Measurements from ENCODE around the gene TRPM2. TPM values are rescaled to one million over a fixed set of nuclear protein-coding genes. Genes with fewer than 3 reads are reported as not detected.
"Not testable (repeated sequence)": the region's sequence is repeated elsewhere in the genome, so short reads cannot be mapped to it uniquely, and the experiment has no call there.

Gene TRPM2
- polyA plus RNA-seq, 1 donor = 2.2 TPM

GRCh38 chr21:44405948-44406872 is 52.8 kb downstream of the TRPM2 start:
- no peaks in the 10 kb centered on the region for H3K4me1 ChIP-seq (ENCODE audit: control insufficient read depth, insufficient read depth, low read length)
- no peak for DNase-seq

GRCh38 chr21:44406953-44407352 is 53.5 kb downstream of the TRPM2 start:
- H3K27ac ChIP-seq (ENCODE audit: low read length) = no peak overlapping the region
- DNase-seq = no peak
- H3K4me1 ChIP-seq (ENCODE audit: control insufficient read depth, insufficient read depth, low read length) = no peaks in the 10 kb centered on the region
- H3K4me3 ChIP-seq (ENCODE audit: low read length) = no peak overlapping the region
- WGBS (ENCODE audit: insufficient coverage, low lambda C conversion rate) = no CpG with 5 or more reads among the region's 8 CpGs
- H3K9me3 ChIP-seq (ENCODE audit: control insufficient read depth, low read depth, low read length) = peaks cover 15% of the 10 kb centered on the region
- no peaks in the 10 kb centered on the region for H3K27me3 ChIP-seq (ENCODE audit: control insufficient read depth, insufficient read depth, low read length)
- H3K36me3 ChIP-seq (ENCODE audit: control insufficient read depth, insufficient read depth, low read length) = no peaks in the 10 kb centered on the region

More at GRCh38 chr21:44405948-44406872, 52.8 kb downstream of the TRPM2 start:
- Histone ChIP-seq H3K4me3 (ENCODE audit: low read length) (no peak overlapping the region), H3K36me3 (ENCODE audit: control insufficient read depth, insufficient read depth, low read length) (no peaks in the 10 kb centered on the region), H3K27me3 (ENCODE audit: control insufficient read depth, insufficient read depth, low read length) (no peaks in the 10 kb centered on the region), H3K27ac (ENCODE audit: low read length) (no peak overlapping the region), H3K9me3 (ENCODE audit: control insufficient read depth, low read depth, low read length) (peaks cover 15% of the 10 kb centered on the region)
- WGBS (ENCODE audit: insufficient coverage, low lambda C conversion rate) = no CpG with 5 or more reads among the region's 37 CpGs

- no peak for DNase-seq
- 95% methylated on average over 4 of the region's 7 CpGs for WGBS (ENCODE audit: insufficient coverage, low lambda C conversion rate)
- Histone ChIP-seq H3K4me1 (ENCODE audit: control insufficient read depth, insufficient read depth, low read length) (no peaks in the 10 kb centered on the region), H3K36me3 (ENCODE audit: control insufficient read depth, insufficient read depth, low read length) (no peaks in the 10 kb centered on the region), H3K4me3 (ENCODE audit: low read length) (no peak overlapping the region), H3K9me3 (ENCODE audit: control insufficient read depth, low read depth, low read length) (peaks cover 15% of the 10 kb centered on the region), H3K27me3 (ENCODE audit: control insufficient read depth, insufficient read depth, low read length) (no peaks in the 10 kb centered on the region), H3K27ac (ENCODE audit: low read length) (no peak overlapping the region)
Observed at GRCh38 chr21:44407493-44407892, 54.1 kb downstream of the TRPM2 start.

GRCh38 chr21:44408226-44408625 is 54.8 kb downstream of the TRPM2 start:
- WGBS (ENCODE audit: insufficient coverage, low lambda C conversion rate) = 93% methylated on average over 3 of the region's 15 CpGs
- no peaks in the 10 kb centered on the region for H3K27me3 ChIP-seq (ENCODE audit: control insufficient read depth, insufficient read depth, low read length)
- H3K4me3 ChIP-seq (ENCODE audit: low read length) = no peak overlapping the region
- H3K36me3 ChIP-seq (ENCODE audit: control insufficient read depth, insufficient read depth, low read length) = no peaks in the 10 kb centered on the region
- DNase-seq = no peak
- no peaks in the 10 kb centered on the region for H3K4me1 ChIP-seq (ENCODE audit: control insufficient read depth, insufficient read depth, low read length)
- H3K27ac ChIP-seq (ENCODE audit: low read length) = no peak overlapping the region
- H3K9me3 ChIP-seq (ENCODE audit: control insufficient read depth, low read depth, low read length) = peaks cover 15% of the 10 kb centered on the region

GRCh38 chr21:44413566-44414290 is 60.3 kb downstream of the TRPM2 start:
- Histone ChIP-seq H3K4me3 (ENCODE audit: low read length) (no peak overlapping the region), H3K9me3 (ENCODE audit: control insufficient read depth, low read depth, low read length) (peaks cover 15% of the 10 kb centered on the region), H3K4me1 (ENCODE audit: control insufficient read depth, insufficient read depth, low read length) (no peaks in the 10 kb centered on the region), H3K36me3 (ENCODE audit: control insufficient read depth, insufficient read depth, low read length) (no peaks in the 10 kb centered on the region), H3K27ac (ENCODE audit: low read length) (no peak overlapping the region), H3K27me3 (ENCODE audit: control insufficient read depth, insufficient read depth, low read length) (no peaks in the 10 kb centered on the region)
- WGBS (ENCODE audit: insufficient coverage, low lambda C conversion rate) = no CpG with 5 or more reads among the region's 27 CpGs
- DNase-seq = no peak

GRCh38 chr21:44414291-44415072 is 61.1 kb downstream of the TRPM2 start:
- no peaks in the 10 kb centered on the region for H3K36me3 ChIP-seq (ENCODE audit: control insufficient read depth, insufficient read depth, low read length)

GRCh38 chr21:44415073-44416025 is 61.9 kb downstream of the TRPM2 start:
- no peak overlapping the region for H3K27ac ChIP-seq (ENCODE audit: low read length)
- H3K4me1 ChIP-seq (ENCODE audit: control insufficient read depth, insufficient read depth, low read length) = no peaks in the 10 kb centered on the region
- no peaks in the 10 kb centered on the region for H3K36me3 ChIP-seq (ENCODE audit: control insufficient read depth, insufficient read depth, low read length)
- no peak overlapping the region for H3K4me3 ChIP-seq (ENCODE audit: low read length)
- no CpG with 5 or more reads among the region's 24 CpGs for WGBS (ENCODE audit: insufficient coverage, low lambda C conversion rate)
- no peaks in the 10 kb centered on the region for H3K27me3 ChIP-seq (ENCODE audit: control insufficient read depth, insufficient read depth, low read length)
- peaks cover 24% of the 10 kb centered on the region for H3K9me3 ChIP-seq (ENCODE audit: control insufficient read depth, low read depth, low read length)
- DNase-seq = no peak

More at GRCh38 chr21:44414291-44415072, 61.1 kb downstream of the TRPM2 start:
- H3K27ac ChIP-seq (ENCODE audit: low read length) = no peak overlapping the region
- WGBS (ENCODE audit: insufficient coverage, low lambda C conversion rate) = no CpG with 5 or more reads among the region's 30 CpGs
- no peaks in the 10 kb centered on the region for H3K27me3 ChIP-seq (ENCODE audit: control insufficient read depth, insufficient read depth, low read length)
- no peak for DNase-seq
- no peaks in the 10 kb centered on the region for H3K4me1 ChIP-seq (ENCODE audit: control insufficient read depth, insufficient read depth, low read length)
- peaks cover 21% of the 10 kb centered on the region for H3K9me3 ChIP-seq (ENCODE audit: control insufficient read depth, low read depth, low read length)
- H3K4me3 ChIP-seq (ENCODE audit: low read length) = no peak overlapping the region

- H3K36me3 ChIP-seq (ENCODE audit: control insufficient read depth, insufficient read depth, low read length) = no peaks in the 10 kb centered on the region
- no peak overlapping the region for H3K4me3 ChIP-seq (ENCODE audit: low read length)
- no peak overlapping the region for H3K27ac ChIP-seq (ENCODE audit: low read length)
- H3K9me3 ChIP-seq (ENCODE audit: control insufficient read depth, low read depth, low read length) = peaks cover 24% of the 10 kb centered on the region
- no CpG with 5 or more reads among the region's 8 CpGs for WGBS (ENCODE audit: insufficient coverage, low lambda C conversion rate)
- DNase-seq = no peak
- H3K4me1 ChIP-seq (ENCODE audit: control insufficient read depth, insufficient read depth, low read length) = no peaks in the 10 kb centered on the region
- H3K27me3 ChIP-seq (ENCODE audit: control insufficient read depth, insufficient read depth, low read length) = no peaks in the 10 kb centered on the region
Observed at GRCh38 chr21:44416193-44416592, 62.8 kb downstream of the TRPM2 start.

GRCh38 chr21:44417621-44418107 is 64.2 kb downstream of the TRPM2 start:
- not testable (repeated sequence) for H3K4me1 ChIP-seq (ENCODE audit: control insufficient read depth, insufficient read depth, low read length); H3K36me3 ChIP-seq (ENCODE audit: control insufficient read depth, insufficient read depth, low read length); H3K4me3 ChIP-seq (ENCODE audit: low read length); DNase-seq; H3K27ac ChIP-seq (ENCODE audit: low read length); H3K27me3 ChIP-seq (ENCODE audit: control insufficient read depth, insufficient read depth, low read length)
- WGBS (ENCODE audit: insufficient coverage, low lambda C conversion rate) = no CpG with 5 or more reads among the region's 21 CpGs
- H3K9me3 ChIP-seq (ENCODE audit: control insufficient read depth, low read depth, low read length) = peaks cover 24% of the 10 kb centered on the region

Data from large intestine (tissue), 3 donors.